Spinal cord (tissue), 10 donors: ENCODE data around the gene RAD9B. TPM values are rescaled to one million over a fixed set of nuclear protein-coding genes. Genes with fewer than 3 reads are reported as not detected.
"Not testable (repeated sequence)": the region's sequence is repeated elsewhere in the genome, so short reads cannot be mapped to it uniquely, and the experiment has no call there.

Experiments used
- DNase-seq, 6 donors: peaks; one replicate each; pipeline versions ENCODE4 v3.0.0 to v3.0.0-alpha.2; 2013 to 2015; ENCODE audit warnings: low spot score in 6 of 6, low read depth in 4 of 6
- H3K27ac ChIP-seq: one replicate; pipeline ENCODE4 v1.5.1; 2013; ENCODE audit warnings: low read depth, low read length, control low read depth
- H3K27me3 ChIP-seq: one replicate; pipeline ENCODE4 v1.6.1; 2013; ENCODE audit warnings: low read length; ENCODE audit not compliant: control insufficient read depth, insufficient read depth
- H3K36me3 ChIP-seq: one replicate; pipeline ENCODE4 v1.6.1; 2013; ENCODE audit warnings: low read length; ENCODE audit not compliant: control insufficient read depth, insufficient read depth
- H3K4me1 ChIP-seq: one replicate; pipeline ENCODE4 v1.6.1; 2013; ENCODE audit warnings: low read length; ENCODE audit not compliant: control insufficient read depth, insufficient read depth
- H3K4me3 ChIP-seq: one replicate; pipeline ENCODE4 v1.5.1; 2013; ENCODE audit warnings: low read depth, low read length, control low read depth
- H3K9me3 ChIP-seq: one replicate; pipeline ENCODE4 v1.6.1; 2013; ENCODE audit warnings: low read length; ENCODE audit not compliant: control insufficient read depth, insufficient read depth
- WGBS: methylation state at CpG from one replicate; pipeline ENCODE4 v1.1.5; 2013; ENCODE audit warnings: missing lambda C conversion rate; ENCODE audit not compliant: insufficient coverage; 5-methylcytosine and 5-hydroxymethylcytosine counted together
- polyA plus RNA-seq, 2 donors: library from polyadenylated mRNA; unstranded; fragments of 120-200 nt; gene quantifications; one replicate each; pipeline ENCODE4 v1.2.1, GENCODE V29; 2013; ENCODE audit not compliant: insufficient read length in 2 of 2
- total RNA-seq, 2 donors: library from RNA; depleted of rRNA in 1 of 2; stranded (reverse); fragments of 120-200 nt in 1 of 2; fragments of >200 nt in 1 of 2; gene quantifications; one replicate each; pipeline versions ENCODE4 v1.2.3 to v1.2.4, GENCODE V29; 2013 to 2014
- donor health status: healthy.

Gene RAD9B
- total and polyA plus RNA-seq, 4 donors = 0.89 to 1.7 (median 1.1) TPM

DNA sequence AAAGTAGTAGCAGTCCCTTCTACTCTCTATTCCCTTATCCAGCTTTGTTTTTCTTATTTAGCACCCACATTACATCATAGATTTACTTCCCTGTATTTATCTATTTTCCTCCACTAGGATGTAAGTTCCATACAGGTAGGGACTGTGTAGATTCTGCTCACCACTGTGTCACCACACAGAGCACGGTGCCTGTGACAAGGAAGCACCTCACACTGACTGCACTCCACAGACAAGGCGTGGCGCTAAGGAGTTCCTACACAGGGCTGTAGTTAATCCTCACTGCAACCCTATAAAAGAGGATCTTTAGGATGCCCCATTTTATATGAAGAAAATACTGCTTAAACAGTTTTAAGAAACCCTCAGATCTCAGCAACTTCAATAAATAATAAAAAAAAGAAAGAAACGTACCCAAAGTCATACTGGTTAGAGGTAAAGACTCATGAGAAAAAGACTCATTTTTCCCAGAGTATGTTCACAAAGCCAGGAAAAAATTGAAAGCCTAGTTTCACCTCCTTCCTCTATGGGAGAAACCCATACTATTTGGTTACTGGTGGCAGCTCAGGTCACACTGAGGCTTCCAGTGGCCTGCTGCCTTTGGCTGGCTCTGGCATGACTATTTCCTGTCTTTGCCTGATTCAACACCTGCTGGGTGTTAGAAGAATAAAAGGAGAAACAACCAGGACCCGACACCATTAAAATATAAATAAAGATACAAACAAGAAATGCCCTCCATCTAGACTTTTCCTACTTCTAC lies 36.9 kb downstream of the RAD9B start:
- H3K4me3 ChIP-seq = no peak overlapping the region
- no peaks in the 10 kb centered on the region for H3K9me3 ChIP-seq
- H3K36me3 ChIP-seq = peaks cover 5% of the 10 kb centered on the region
- no peak overlapping the region for H3K27ac ChIP-seq
- no peaks in the 10 kb centered on the region for H3K27me3 ChIP-seq
- no peak for DNase-seq
- no CpG with 5 or more reads among the region's 5 CpGs for WGBS
- H3K4me1 ChIP-seq = peaks cover 4% of the 10 kb centered on the region

DNA sequence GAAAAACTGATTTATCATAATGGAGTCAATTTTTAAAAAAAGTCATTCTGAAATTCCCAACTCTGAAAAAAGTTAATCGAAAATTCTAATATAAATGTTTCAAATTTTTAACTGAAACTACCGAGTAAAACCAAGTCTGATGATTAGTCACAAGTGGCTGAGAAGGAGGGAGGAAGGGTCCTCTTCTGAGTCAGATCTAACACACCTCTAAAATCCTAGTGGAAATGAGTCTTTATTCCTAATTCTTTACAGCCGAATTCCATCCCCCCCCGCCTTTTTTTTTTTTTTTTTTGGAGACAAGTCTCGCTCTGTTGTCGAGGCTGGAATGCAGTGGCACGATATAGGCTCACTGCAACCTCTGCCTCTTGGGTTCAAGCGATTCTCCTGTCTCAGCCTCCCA lies 37.9 kb downstream of the RAD9B start:
- Histone ChIP-seq H3K27ac (no peak overlapping the region), H3K9me3 (no peaks in the 10 kb centered on the region), H3K27me3 (no peaks in the 10 kb centered on the region), H3K4me1 (peaks cover 4% of the 10 kb centered on the region), H3K4me3 (no peak overlapping the region), H3K36me3 (peaks cover 8% of the 10 kb centered on the region)
- DNase-seq = no peak
- WGBS = 100% methylated on average over 1 of the region's 8 CpGs

DNA sequence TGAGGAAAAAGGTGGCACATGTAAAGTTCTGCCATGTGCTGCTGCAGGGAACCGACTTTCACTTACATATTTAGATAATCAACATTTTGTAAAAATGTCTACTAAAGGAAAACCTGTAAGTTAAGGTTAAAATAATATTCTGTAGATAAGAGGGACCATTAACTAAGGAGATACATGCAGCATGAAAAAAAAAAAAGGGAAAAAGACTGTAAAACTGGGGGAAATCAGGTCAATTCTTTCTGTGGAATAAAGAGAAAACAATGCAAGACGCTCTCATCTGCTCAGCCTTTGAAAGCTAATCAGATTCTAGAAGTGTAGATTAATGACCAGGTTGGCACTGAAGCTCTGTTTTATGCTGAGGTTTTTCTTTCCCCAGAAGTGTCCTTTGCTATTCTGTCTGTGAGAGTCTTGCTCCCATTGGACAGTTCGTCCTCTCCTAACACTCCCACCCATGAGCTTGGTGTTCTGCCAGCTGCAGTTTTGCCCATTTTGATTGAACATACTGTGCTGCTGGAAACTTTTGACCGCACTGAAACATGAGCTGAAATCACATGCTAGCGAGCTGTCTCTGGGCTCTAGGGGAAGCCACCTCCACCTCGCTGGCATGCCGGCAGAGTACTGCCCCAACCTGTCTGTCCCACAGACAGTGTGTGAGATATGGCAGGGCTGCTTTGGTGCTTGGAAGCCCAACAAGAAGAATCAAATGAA lies 41.3 kb downstream of the RAD9B start:
- Histone ChIP-seq H3K4me3 (no peak overlapping the region), H3K9me3 (no peaks in the 10 kb centered on the region)
- WGBS = 30% methylated on average over 5 of the region's 7 CpGs

DNA sequence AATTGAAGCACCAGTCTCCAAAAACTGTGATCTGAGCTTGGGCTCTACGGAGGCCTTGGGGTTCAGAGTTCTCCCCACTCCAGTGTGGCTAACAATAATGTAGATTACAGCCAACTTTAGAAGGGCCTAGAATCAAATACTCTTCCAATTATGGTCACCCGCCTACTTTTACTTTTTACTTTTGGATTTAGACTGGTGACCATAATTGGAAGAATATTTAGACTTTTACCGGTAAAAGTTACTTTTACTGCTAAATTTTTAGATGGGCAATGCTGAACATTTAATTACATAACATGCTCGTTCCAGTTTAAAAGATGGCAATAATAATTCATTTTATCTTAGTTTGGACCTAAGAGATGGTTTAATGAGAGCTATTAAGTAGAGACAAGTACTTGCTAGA lies 41.8 kb downstream of the RAD9B start:
- WGBS = 80% methylated on average over 1 of the region's 4 CpGs
- no peaks in the 10 kb centered on the region for H3K27me3 ChIP-seq
- H3K9me3 ChIP-seq = no peaks in the 10 kb centered on the region
- peaks cover 6% of the 10 kb centered on the region for H3K36me3 ChIP-seq
- H3K4me1 ChIP-seq = peaks cover 4% of the 10 kb centered on the region
- H3K27ac ChIP-seq = peak overlapping the region; percentile 71
- DNase-seq = no peak
- H3K4me3 ChIP-seq = no peak overlapping the region

More for the DNA sequence above, 41.3 kb downstream of the RAD9B start:
- Histone ChIP-seq H3K36me3 (peaks cover 6% of the 10 kb centered on the region), H3K4me1 (peaks cover 4% of the 10 kb centered on the region), H3K27me3 (no peaks in the 10 kb centered on the region), H3K27ac (peak overlapping the region; percentile 71)
- DNase-seq = peak in 4 of 6 donors; percentile 31 to 85 (median 68)

DNA sequence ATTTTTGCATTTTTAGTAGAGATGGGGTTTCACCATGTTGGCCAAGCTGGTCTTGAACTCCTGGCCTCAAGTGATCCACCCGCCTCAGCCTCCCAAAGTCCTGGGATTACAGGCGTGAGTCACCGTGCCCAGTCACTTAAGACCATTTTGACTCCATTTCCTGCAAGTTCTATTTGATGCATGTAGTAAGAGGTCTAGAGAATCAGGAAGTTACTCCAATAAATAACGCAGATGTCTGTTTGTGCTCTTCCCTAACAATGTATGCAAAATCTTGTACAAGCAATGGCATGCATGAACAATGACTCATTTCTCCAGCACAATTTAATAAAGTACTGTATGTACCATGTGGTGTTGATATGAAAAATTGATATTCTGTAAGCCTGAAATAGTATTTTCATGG lies 43.1 kb downstream of the RAD9B start:
- not testable (repeated sequence) for H3K9me3 ChIP-seq, H3K36me3 ChIP-seq, H3K27ac ChIP-seq, DNase-seq, H3K27me3 ChIP-seq, H3K4me3 ChIP-seq, H3K4me1 ChIP-seq
- WGBS = 100% methylated on average over 2 of the region's 4 CpGs

DNA sequence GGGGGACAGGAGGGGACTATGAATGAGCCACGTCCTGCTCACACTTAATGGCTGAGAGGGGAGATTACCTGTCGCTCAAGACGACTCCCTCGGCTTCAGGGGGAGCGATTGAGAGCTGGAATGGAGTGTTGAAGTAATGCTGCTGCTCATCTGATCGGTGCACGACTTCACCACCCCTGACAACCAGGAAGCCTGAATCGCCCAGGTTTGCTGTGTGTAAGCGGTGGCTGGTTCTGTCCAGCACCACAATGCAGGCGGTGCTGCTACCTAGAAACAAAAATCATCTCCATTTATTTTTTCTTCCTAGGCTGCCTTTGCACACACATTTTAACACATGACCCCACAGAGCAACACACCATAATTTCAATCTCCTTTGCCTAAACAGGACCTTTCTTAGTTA lies 43.7 kb downstream of the RAD9B start:
- peaks cover 6% of the 10 kb centered on the region for H3K36me3 ChIP-seq
- H3K27ac ChIP-seq = no peak overlapping the region
- H3K9me3 ChIP-seq = no peaks in the 10 kb centered on the region
- WGBS = 90% methylated on average over 4 of the region's 10 CpGs
- H3K27me3 ChIP-seq = no peaks in the 10 kb centered on the region
- no peak overlapping the region for H3K4me3 ChIP-seq
- peaks cover 4% of the 10 kb centered on the region for H3K4me1 ChIP-seq
- no peak for DNase-seq

DNA sequence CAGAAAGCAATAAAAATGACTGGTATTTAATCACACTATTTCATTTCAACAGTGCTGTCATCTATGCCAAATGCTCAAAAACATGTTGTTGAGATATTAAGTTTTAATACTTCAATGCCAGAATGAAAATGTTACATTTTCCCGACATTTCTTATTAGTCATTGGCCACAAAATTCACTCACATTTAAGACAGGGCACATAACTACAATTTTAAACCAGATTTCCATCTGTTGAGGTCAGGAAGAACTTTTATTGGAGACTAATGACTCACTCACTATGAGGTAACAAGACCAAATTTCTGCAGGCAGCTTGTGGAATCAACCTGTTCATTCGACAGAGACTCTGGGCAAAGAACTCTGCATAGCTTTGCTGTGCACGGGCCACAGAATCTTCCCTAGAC lies 44.2 kb downstream of the RAD9B start:
- peaks cover 9% of the 10 kb centered on the region for H3K36me3 ChIP-seq
- H3K27ac ChIP-seq = no peak overlapping the region
- H3K27me3 ChIP-seq = no peaks in the 10 kb centered on the region
- DNase-seq = no peak
- peaks cover 4% of the 10 kb centered on the region for H3K4me1 ChIP-seq
- 80% methylated on average over 2 of the region's 3 CpGs for WGBS
- H3K4me3 ChIP-seq = no peak overlapping the region
- no peaks in the 10 kb centered on the region for H3K9me3 ChIP-seq

DNA sequence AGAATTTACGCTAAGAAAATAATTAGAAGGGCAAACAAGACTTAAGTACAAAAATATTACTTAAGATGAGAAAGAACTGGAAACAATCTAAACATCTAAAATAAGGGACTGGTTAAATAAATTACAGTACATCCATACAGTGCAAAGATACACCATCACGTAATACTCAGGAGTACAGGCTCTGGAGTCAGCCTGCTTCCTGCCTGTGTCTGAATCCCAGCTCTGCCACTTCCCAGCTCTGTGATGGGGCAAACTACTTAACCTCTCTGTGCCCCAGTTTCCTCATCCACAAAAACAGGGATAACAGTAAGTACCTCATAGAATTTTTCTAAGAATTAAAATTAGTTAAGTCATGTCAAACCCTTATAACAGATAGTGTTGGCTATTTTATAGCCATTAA lies 45.0 kb downstream of the RAD9B start:
- Histone ChIP-seq H3K27ac (no peak overlapping the region), H3K27me3 (no peaks in the 10 kb centered on the region), H3K9me3 (no peaks in the 10 kb centered on the region), H3K36me3 (peaks cover 11% of the 10 kb centered on the region), H3K4me1 (peaks cover 4% of the 10 kb centered on the region), H3K4me3 (no peak overlapping the region)
- WGBS = no CpG with 5 or more reads among the region's 2 CpGs
- no peak for DNase-seq

DNA sequence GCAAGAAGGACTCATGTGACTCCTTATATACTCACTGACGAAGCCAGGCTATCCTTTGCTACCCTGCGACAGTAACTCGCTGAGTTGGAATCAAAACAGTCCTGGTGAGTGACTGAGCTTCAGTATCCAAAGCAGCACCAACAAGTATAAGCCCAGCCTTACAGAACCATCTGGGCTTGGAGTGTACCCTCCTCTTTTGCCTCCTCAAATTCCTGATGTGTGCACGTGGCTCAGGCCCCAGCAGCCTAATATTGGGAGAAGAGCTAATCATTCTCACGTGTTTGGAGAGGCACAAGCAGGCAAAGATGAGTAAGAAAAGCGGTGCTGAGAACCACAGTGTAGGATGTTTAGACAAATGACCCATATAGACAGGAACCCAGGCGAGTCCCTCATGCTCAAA lies 46.5 kb downstream of the RAD9B start:
- Histone ChIP-seq H3K9me3 (no peaks in the 10 kb centered on the region), H3K27me3 (no peaks in the 10 kb centered on the region), H3K27ac (no peak overlapping the region), H3K36me3 (peaks cover 11% of the 10 kb centered on the region), H3K4me1 (peaks cover 2% of the 10 kb centered on the region), H3K4me3 (no peak overlapping the region)
- WGBS = 75% methylated on average over 5 of the region's 7 CpGs
- DNase-seq = no peak

DNA sequence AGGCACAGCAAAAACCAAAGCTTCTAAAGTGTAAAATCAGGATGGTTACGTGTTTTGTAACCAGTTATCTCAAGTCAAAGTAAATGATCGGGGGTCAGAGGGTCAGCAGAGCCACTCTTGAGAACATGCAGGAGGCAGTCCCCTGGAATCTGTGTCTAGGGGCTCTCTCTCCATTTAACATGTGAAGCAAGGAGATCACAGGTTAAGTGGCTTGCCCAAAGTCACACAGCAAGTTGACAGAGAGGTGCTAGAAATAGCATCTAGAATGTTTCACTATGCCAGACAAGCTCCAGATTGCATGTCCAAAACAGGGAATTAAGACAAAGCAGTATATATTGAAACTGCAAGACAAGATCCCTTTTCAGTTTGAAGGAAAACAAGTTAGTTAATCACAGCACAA lies 47.6 kb downstream of the RAD9B start:
- no peaks in the 10 kb centered on the region for H3K9me3 ChIP-seq
- DNase-seq = no peak

More for the DNA sequence above, 47.6 kb downstream of the RAD9B start:
- no peaks in the 10 kb centered on the region for H3K4me1 ChIP-seq
- H3K4me3 ChIP-seq = no peak overlapping the region
- H3K36me3 ChIP-seq = peaks cover 11% of the 10 kb centered on the region
- no peak overlapping the region for H3K27ac ChIP-seq
- H3K27me3 ChIP-seq = no peaks in the 10 kb centered on the region
- WGBS = 100% methylated on average over 2 of the region's 2 CpGs
